GM20000 (cell line): ENCODE results near the gene CHN2.

Source experiments
- DNase-seq: peaks from one replicate; pipeline ENCODE4 v3.0.0; 2012; ENCODE audit warnings: low spot score
- TF ChIP-seq, protein P1 (sequence below): IDR thresholded peaks from 2 replicates; pipeline ENCODE4 v1.5.1; 2012; ENCODE audit warnings: mild to moderate bottlenecking, control low read depth; ENCODE audit errors: extremely low read depth, missing control alignments

The CHN2 gene

DNA sequence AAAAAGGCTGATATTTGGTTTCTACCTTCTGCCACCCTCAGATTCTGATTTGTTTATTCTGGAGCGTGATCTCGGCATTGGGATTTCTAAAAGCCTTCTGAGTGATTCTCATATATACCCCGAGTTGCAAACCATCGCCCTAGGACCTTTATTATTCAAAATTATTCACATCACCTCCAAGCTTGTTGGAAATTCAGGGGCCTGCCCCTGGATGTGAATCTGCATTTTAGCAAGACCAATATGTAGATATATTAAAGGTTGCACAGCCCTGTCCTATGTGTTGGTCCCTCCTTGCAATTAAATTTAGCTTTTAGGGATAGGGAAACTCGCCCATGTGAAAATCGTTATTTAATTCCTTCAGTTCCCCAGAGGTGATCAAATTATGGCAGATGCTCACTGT, 9.0 kb upstream of the CHN2 start:
- no peak for DNase-seq
- TF ChIP-seq, protein P1, sequence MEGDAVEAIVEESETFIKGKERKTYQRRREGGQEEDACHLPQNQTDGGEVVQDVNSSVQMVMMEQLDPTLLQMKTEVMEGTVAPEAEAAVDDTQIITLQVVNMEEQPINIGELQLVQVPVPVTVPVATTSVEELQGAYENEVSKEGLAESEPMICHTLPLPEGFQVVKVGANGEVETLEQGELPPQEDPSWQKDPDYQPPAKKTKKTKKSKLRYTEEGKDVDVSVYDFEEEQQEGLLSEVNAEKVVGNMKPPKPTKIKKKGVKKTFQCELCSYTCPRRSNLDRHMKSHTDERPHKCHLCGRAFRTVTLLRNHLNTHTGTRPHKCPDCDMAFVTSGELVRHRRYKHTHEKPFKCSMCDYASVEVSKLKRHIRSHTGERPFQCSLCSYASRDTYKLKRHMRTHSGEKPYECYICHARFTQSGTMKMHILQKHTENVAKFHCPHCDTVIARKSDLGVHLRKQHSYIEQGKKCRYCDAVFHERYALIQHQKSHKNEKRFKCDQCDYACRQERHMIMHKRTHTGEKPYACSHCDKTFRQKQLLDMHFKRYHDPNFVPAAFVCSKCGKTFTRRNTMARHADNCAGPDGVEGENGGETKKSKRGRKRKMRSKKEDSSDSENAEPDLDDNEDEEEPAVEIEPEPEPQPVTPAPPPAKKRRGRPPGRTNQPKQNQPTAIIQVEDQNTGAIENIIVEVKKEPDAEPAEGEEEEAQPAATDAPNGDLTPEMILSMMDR, result no peak

DNA sequence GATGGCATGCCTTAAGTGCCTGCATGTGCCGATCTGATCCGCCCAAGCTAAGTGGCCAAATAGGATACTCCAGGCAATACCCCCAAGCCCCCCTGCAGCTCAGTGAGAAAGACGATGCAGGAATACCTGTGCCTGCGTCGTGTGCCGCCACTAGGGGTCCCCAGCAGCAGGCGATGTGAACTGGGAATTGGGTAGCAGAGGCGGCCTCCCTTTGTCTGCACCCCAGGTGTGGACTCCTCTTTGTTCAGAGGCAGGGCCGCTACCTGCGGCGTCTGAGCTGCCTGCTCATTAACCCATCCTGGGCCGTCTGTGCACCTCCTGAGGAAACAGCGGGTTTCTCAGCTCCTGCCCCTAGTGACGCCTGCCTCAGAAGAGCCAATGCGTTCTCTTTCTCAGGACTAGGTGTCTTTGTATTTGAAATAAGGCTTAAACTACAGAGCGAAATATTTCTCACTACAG, 4.8 kb upstream of the CHN2 start:
- TF ChIP-seq, protein P1, result peak; percentile 51
- peak; percentile 71 for DNase-seq

DNA sequence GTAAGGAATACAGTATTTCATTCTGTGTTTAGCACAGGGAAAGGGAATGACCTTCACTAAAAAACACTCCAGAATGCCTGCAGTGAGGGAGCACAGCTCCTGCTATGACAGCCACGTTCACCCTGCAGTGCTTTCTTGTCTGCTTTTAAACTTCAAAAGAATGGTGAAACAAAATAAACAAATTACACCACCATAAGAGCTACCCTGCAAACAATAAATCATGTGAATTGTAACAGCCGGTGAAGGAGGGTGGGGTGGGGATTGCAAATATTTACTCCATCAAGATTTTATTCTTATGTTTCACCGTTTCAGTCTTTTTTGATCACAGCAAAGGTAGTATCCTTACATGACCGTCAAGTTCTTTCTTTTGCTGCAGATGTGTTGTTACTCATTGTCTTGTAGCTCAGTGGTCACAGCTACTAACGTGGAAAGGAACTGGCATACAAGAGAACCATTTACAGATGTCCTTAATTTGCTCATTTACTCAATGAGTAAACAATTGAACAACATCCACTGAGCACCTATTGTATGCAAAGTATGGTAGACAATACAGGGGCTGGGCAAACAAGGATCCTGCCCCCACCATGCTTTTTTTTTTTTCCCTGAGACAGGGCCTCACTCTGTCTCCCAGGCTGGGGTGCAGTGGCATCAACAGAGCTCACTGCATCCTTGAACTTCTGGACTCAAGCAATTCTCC, 4.1 kb upstream of the CHN2 start:
- TF ChIP-seq, protein P1, result no peak
- no peak for DNase-seq

DNA sequence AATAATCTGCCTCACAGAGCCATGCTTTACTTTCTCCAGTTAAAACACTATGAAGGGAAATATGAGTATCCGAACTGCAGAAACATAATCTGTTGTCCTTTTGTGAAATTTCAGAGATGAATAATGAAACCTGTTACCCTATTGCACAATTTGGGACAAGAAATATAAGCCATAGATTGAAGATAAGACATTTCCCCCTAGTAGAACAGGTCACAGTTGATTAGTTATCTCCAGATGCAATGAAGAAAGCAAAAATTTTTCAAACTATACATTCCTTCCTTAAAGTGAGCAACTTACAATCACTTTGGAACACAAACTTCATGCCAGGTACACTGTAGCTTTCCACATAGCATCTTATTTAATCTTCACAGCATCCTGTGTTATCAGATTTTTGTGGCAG, 2.3 kb upstream of the CHN2 start:
- no peak for DNase-seq
- TF ChIP-seq, protein P1, result no peak

DNA sequence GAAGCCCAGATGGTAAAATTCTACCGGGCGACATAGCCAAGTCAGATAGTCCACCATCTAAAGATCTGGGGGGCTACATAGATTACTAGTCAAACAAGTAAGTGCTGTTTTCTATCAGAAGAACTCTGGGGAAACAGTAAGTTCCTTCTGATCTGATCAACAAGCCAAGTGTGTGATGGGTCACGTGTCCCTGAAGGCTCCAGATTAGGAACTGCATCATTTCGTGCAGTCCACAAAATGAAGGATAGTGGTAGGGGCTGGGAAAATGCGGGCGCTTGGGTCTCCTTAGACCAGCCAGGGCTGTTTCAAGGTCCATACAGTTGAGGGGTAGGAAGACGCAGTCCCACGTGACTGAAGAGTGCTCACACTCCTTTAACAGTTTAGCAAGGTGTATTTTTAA, 1.8 kb upstream of the CHN2 start:
- DNase-seq, result no peak
- TF ChIP-seq, protein P1, result no peak

DNA sequence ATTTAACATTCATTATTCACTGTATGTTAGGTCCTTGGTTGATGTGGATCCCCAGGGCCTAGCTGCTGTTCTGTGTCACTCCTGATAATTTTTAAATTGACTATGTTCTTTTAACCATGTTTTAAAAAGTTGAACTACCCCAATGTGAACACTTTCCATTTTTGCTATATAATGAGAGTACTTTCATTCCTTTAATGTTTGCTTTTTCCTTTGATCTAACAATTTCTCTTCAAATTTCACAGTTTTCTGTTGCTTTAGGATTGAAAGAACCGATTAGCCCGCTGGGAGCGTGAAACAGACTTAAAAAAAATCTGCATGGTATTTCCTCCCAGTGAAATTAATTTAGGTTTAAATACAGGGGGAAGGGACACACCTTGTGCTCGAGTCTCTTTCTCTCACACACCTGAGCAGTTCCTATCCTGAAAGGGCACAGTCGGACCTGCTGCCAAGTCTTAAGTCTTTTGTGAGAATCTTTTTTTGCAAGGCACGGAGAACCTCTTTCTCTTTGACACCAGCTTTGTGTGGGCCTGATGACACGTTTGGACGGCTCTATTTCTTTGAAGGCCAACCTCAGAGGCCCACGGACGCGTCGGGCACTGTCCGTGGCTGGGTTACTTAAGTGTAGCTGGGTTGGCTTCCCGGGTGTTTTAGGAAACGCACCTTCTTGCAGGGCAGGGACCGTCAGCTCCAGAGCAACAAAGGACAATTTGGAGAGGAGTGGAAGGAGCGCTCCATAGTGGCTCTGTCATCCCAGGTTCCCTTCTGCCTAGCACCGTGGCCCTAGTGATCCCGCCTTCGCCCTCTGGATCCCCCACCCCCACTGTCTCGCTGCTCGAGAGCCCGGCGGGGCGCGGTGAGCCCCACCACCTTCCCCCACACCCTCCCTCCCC, 1.0 kb upstream of the CHN2 start:
- no peak for DNase-seq
- TF ChIP-seq, protein P1, result no peak

DNA sequence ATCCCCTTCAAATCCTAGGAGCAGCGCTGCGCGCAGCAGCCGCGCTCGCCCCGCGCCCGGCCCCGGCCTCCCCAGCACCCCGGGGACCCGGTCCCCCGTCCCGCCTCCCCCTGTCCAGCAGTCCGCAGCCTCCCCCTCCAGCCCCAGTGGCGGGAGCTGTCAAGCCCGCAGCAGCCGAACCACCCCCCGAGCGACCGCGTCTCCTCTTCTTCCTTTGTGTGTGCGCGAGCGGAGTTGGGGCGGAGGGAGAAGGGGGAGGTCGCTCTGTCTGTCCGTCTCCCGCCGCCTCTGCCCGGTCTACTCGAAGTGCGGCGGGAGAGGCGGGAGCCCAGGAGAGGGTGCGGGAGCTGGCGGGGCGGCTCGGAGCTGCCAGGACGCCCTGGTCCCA, 375 bp upstream of the CHN2 start:
- DNase-seq, result no peak
- TF ChIP-seq, protein P1, result no peak
